CD4-positive, alpha-beta T cell (primary cell): ENCODE results near the gene ISOC2. TPM values are rescaled to one million over a fixed set of nuclear protein-coding genes. Genes with fewer than 3 reads are reported as not detected.

Source experiments
- ATAC-seq: fragments of 200-7000 bp; cut with Tn5 transposase; one replicate; pipeline ENCODE4 v1.10.0; 2022; ENCODE audit warnings: mild to moderate bottlenecking; ENCODE audit not compliant: poor library complexity
- CTCF ChIA-PET: fragments of 350-600 bp; sonication (Branson Sonifier 250); formaldehyde crosslinking; loops from one replicate; lab custom pipeline; 2021; ENCODE audit warnings: antibody characterized with exemption, inconsistent platforms; lab: Charles Lee
- POLR2A ChIA-PET: fragments of 350-600 bp; sonication (Branson Sonifier 250); formaldehyde crosslinking; loops from one replicate; lab custom pipeline; 2021; ENCODE audit warnings: antibody characterized with exemption, inconsistent platforms; lab: Charles Lee
- DNase-seq, 14 experiments: peaks; one replicate each; pipeline ENCODE4 v3.0.0-alpha.2; 2013 to 2020; ENCODE audit warnings: mixed read lengths in 2 of 14
- H3K27ac ChIP-seq, 2 donors: one replicate each; pipeline versions ENCODE4 v1.5.1 to v1.7.0; 2013; ENCODE audit warnings: low read length in 2 of 2, low read depth in 1 of 2, mild to moderate bottlenecking in 1 of 2
- H3K27me3 ChIP-seq, 2 experiments: 1 replicate in 1 of 2; 2 replicates in 1 of 2; pipeline versions ENCODE4 v1.6.1 to v1.7.0; 2013; ENCODE audit warnings: low read length in 2 of 2, control low read depth in 1 of 2, mild to moderate bottlenecking in 1 of 2, moderate library complexity in 1 of 2; ENCODE audit not compliant: insufficient read depth in 2 of 2, control insufficient read depth in 1 of 2
- H3K36me3 ChIP-seq: one replicate; pipeline ENCODE4 v1.6.1; 2013; ENCODE audit warnings: low read length, control low read depth; ENCODE audit not compliant: insufficient read depth
- H3K4me1 ChIP-seq: one replicate; pipeline ENCODE4 v1.6.1; 2013; ENCODE audit warnings: low read length, control low read depth; ENCODE audit not compliant: insufficient read depth
- H3K4me3 ChIP-seq: one replicate; pipeline ENCODE4 v1.5.1; 2013; ENCODE audit warnings: mild to moderate bottlenecking, low read length, moderate library complexity
- H3K9me3 ChIP-seq, 2 experiments: 1 replicate in 1 of 2; 2 replicates in 1 of 2; pipeline versions ENCODE4 v1.6.1 to v1.7.0; 2013; ENCODE audit warnings: low read length in 2 of 2, mild to moderate bottlenecking in 2 of 2, control low read depth in 1 of 2, moderate library complexity in 1 of 2; ENCODE audit not compliant: control insufficient read depth in 1 of 2, insufficient read depth in 1 of 2
- H3K27ac Mint-ChIP-seq: one replicate; pipeline ENCODE4 v1.8.0; 2020; ENCODE audit warnings: mixed read lengths
- H3K27me3 Mint-ChIP-seq: one replicate; pipeline ENCODE4 v1.8.0; 2021; ENCODE audit warnings: mixed read lengths
- H3K36me3 Mint-ChIP-seq: one replicate; pipeline ENCODE4 v1.8.0; 2021; ENCODE audit warnings: low read depth, mixed read lengths
- H3K4me1 Mint-ChIP-seq: one replicate; pipeline ENCODE4 v1.8.0; 2021; ENCODE audit warnings: low read depth, mixed read lengths
- H3K4me3 Mint-ChIP-seq: one replicate; pipeline ENCODE4 v1.8.0; 2020; ENCODE audit warnings: mild to moderate bottlenecking, mixed read lengths
- H3K9me3 Mint-ChIP-seq: one replicate; pipeline ENCODE4 v1.8.0; 2020; ENCODE audit warnings: mixed read lengths
- intact Hi-C, 2 experiments: fragments of 100-400 bp; cut with DNase I in 1 of 2; cut with micrococcal nuclease in 1 of 2; formaldehyde crosslinking; loops; one replicate each; pipeline versions ENCODE4 v1.15.1 to v1.9.0; 2023 to 2025; cut with DNase I, micrococcal nuclease
- total RNA-seq, 174 experiments: library from RNA in 2 of 174; stranded (reverse) in 2 of 174; gene quantifications; one replicate each; pipeline ENCODE4 v1.2.3 and lab custom pipeline; 2021 to 2026
- TF ChIP-seq, protein P1 (sequence below): fragments of 200-600 bp; IDR thresholded peaks from one replicate; pipeline ENCODE4 v1.8.0; 2022; ENCODE audit warnings: antibody characterized with exemption, mild to moderate bottlenecking

ISOC2 gene
- total RNA-seq, 2 experiments from 2014 or later, result 1.5 to 2.2 TPM

DNA sequence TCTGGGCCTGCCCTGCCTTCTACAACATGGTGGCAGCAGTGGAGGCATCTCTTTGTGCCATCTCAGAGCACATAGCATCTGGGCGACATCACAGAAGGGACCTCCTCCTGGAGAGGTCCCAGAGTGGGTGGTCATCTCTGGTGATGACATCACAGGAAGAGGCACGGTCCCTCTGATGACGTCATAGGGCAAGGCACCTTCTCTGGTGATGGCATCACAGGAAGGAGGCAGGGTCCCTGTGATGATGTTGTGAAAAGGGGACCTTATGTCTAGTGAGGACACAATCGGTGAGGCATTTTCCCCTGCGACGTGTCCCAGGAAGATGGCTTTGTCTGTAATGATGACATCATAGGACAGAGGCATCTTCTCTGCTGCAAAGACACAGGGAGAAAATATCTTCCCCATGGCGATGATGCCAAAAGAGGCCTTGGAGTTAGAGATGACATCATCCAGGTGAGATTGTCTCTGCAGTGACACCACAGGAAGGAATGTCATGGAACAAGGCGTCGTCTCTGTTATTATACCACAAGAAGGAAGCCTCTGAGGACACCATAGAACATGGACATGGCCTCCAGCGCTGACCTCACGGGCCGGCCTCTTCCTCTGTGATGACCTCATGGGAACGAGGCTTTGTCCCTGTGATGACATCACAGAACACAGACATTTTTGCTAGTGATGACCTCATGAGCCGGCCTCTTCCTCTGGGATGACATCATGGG, 29.0 kb downstream of the ISOC2 start:
- no peaks in the 10 kb centered on the region for H3K9me3 Mint-ChIP-seq
- peaks cover 0 to 20% of the 10 kb centered on the region in 2 experiments for H3K9me3 ChIP-seq
- no peak overlapping the region for H3K27ac ChIP-seq
- no peaks in the 10 kb centered on the region for H3K4me1 Mint-ChIP-seq
- intact Hi-C loops, result no loop called here
- H3K27me3 Mint-ChIP-seq, result peaks cover 50% of the 10 kb centered on the region
- H3K36me3 Mint-ChIP-seq, result no peaks in the 10 kb centered on the region
- DNase-seq (no peak), ATAC-seq (no peak)
- no peak overlapping the region for H3K27ac Mint-ChIP-seq
- H3K4me3 Mint-ChIP-seq, result no peak overlapping the region
- H3K36me3 ChIP-seq, result no peaks in the 10 kb centered on the region
- TF ChIP-seq, protein P1, sequence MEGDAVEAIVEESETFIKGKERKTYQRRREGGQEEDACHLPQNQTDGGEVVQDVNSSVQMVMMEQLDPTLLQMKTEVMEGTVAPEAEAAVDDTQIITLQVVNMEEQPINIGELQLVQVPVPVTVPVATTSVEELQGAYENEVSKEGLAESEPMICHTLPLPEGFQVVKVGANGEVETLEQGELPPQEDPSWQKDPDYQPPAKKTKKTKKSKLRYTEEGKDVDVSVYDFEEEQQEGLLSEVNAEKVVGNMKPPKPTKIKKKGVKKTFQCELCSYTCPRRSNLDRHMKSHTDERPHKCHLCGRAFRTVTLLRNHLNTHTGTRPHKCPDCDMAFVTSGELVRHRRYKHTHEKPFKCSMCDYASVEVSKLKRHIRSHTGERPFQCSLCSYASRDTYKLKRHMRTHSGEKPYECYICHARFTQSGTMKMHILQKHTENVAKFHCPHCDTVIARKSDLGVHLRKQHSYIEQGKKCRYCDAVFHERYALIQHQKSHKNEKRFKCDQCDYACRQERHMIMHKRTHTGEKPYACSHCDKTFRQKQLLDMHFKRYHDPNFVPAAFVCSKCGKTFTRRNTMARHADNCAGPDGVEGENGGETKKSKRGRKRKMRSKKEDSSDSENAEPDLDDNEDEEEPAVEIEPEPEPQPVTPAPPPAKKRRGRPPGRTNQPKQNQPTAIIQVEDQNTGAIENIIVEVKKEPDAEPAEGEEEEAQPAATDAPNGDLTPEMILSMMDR, result no peak
- CTCF ChIA-PET, result no interaction called here
- peaks cover 47 to 68% of the 10 kb centered on the region in 2 experiments for H3K27me3 ChIP-seq
- no peaks in the 10 kb centered on the region for H3K4me1 ChIP-seq
- H3K4me3 ChIP-seq, result no peak overlapping the region
- POLR2A ChIA-PET, result no interaction called here

DNA sequence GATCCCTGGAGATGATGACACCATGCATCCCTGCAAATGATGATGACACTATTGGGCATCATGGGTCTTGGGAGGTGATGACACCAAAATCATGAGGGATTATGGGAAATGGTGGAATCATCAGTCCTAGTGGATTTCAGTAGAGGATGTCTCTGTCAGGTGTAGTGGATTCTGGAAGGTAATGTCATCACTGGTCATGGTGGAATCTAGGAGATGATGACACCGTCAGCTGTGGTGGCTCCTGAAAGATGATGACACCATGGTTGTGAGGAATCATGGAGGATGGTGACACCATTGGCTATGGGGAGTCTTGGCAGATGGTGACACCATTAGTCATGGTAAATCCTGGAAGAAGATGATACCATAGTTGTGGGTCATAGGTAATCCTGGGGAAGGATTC, 30.3 kb downstream of the ISOC2 start:
- ChIA-PET POLR2A (no interaction called here), CTCF (no interaction called here)
- Histone ChIP-seq H3K27me3 (peaks cover 41 to 59% of the 10 kb centered on the region in 2 experiments), H3K4me1 (no peaks in the 10 kb centered on the region), H3K4me3 (no peak overlapping the region), H3K9me3 (peaks cover 0 to 18% of the 10 kb centered on the region in 2 experiments), H3K27ac (no peak overlapping the region), H3K36me3 (no peaks in the 10 kb centered on the region)
- no peak overlapping the region for H3K4me3 Mint-ChIP-seq
- H3K27ac Mint-ChIP-seq, result no peak overlapping the region
- H3K36me3 Mint-ChIP-seq, result no peaks in the 10 kb centered on the region
- peaks cover 39% of the 10 kb centered on the region for H3K27me3 Mint-ChIP-seq
- intact Hi-C loops, result no loop called here
- H3K9me3 Mint-ChIP-seq, result no peaks in the 10 kb centered on the region
- H3K4me1 Mint-ChIP-seq, result no peaks in the 10 kb centered on the region
- DNase-seq (no peak), ATAC-seq (no peak)
- TF ChIP-seq, protein P1, result no peak

DNA sequence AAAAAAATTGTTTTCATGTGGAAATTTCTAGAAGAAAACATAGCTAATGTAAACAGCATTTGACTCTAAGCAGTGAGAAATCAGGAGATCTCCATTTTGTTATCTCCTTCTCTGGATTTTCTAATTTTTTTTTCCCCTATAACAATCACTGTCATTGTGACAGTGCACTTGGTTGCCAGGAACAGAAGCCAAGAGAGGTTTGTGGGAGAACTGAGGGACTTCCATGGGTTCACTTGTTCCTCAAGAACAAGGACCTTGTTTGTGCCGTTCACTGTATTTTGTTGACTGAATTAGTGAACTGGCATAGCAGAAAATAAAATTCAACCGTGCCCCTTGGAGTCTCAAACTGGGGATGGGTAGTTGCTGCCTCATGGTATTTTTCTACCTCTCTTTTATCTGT, 35.4 kb downstream of the ISOC2 start:
- Histone ChIP-seq H3K4me3 (no peak overlapping the region), H3K27me3 (peaks cover 17 to 19% of the 10 kb centered on the region in 2 experiments), H3K36me3 (no peaks in the 10 kb centered on the region), H3K9me3 (peaks cover 0 to 4% of the 10 kb centered on the region in 2 experiments), H3K4me1 (peaks cover 13% of the 10 kb centered on the region), H3K27ac (no peak overlapping the region)
- Mint-ChIP-seq H3K27ac (no peak overlapping the region), H3K36me3 (no peaks in the 10 kb centered on the region), H3K4me3 (no peak overlapping the region), H3K4me1 (peaks cover 11% of the 10 kb centered on the region), H3K27me3 (peaks cover 25% of the 10 kb centered on the region), H3K9me3 (no peaks in the 10 kb centered on the region)
- no peak for ATAC-seq
- no peak for DNase-seq
- ChIA-PET CTCF (no interaction called here), POLR2A (interaction anchor here (0.7 kb wide), 1 partner anchor 8 kb away, joined by 3 read pairs; no protein-coding TSS in a partner anchor)
- TF ChIP-seq, protein P1, result no peak
- intact Hi-C loops, result no loop called here
